IPS-NIHi7 (cell line): ENCODE results near the gene CSF1R.
"Not testable (repeated sequence)": the region's sequence is repeated elsewhere in the genome, so short reads cannot be mapped to it uniquely, and the experiment has no call there.

Experiments
- DNase-seq: peaks from one replicate; pipeline ENCODE4 v3.0.0; 2012; ENCODE audit warnings: mixed read lengths; ENCODE audit errors: extremely low spot score

Gene CSF1R

GRCh38 chr5:150103678-150104549 lies 17.6 kb upstream of the CSF1R start:
- DNase-seq: peak; percentile 4

GRCh38 chr5:150101023-150101422 lies 14.7 kb upstream of the CSF1R start:
- DNase-seq: peak; percentile 41

GRCh38 chr5:150097152-150097551 lies 10.8 kb upstream of the CSF1R start:
- no peak for DNase-seq

- no peak for DNase-seq
Measured at GRCh38 chr5:150092159-150092787, 5.9 kb upstream of the CSF1R start.

GRCh38 chr5:150085191-150085912 lies 1.0 kb downstream of the CSF1R start:
- peak; percentile 4 for DNase-seq

GRCh38 chr5:150084754-150085153 lies 1.6 kb downstream of the CSF1R start:
- DNase-seq: not testable (repeated sequence)

GRCh38 chr5:150082889-150083288 lies 3.5 kb downstream of the CSF1R start:
- DNase-seq: peak; percentile 10

- peak; percentile 11 for DNase-seq
Measured at GRCh38 chr5:150082374-150082773, 4.0 kb downstream of the CSF1R start.

GRCh38 chr5:150081541-150082283 lies 4.6 kb downstream of the CSF1R start:
- DNase-seq: peak; percentile 48

GRCh38 chr5:150080696-150081435 lies 5.5 kb downstream of the CSF1R start:
- peak; percentile 5 for DNase-seq

GRCh38 chr5:150079909-150080461 lies 6.4 kb downstream of the CSF1R start:
- DNase-seq: peak; percentile 6

GRCh38 chr5:150078802-150079689 lies 7.3 kb downstream of the CSF1R start:
- peak; percentile 10 for DNase-seq

- no peak for DNase-seq
Measured at GRCh38 chr5:150077996-150078801, 8.2 kb downstream of the CSF1R start.

- DNase-seq: peak; percentile 9
Measured at GRCh38 chr5:150077060-150077459, 9.3 kb downstream of the CSF1R start.

- DNase-seq: peak; percentile 18
Measured at GRCh38 chr5:150075806-150076205, 10.5 kb downstream of the CSF1R start.

GRCh38 chr5:150075233-150075632 lies 11.1 kb downstream of the CSF1R start:
- DNase-seq: no peak

- DNase-seq: no peak
Measured at GRCh38 chr5:150073677-150074076, 12.7 kb downstream of the CSF1R start.

GRCh38 chr5:150073086-150073625 lies 13.2 kb downstream of the CSF1R start:
- no peak for DNase-seq
